Measurements from ENCODE around the gene RTN3.

RTN3 gene

DNA sequence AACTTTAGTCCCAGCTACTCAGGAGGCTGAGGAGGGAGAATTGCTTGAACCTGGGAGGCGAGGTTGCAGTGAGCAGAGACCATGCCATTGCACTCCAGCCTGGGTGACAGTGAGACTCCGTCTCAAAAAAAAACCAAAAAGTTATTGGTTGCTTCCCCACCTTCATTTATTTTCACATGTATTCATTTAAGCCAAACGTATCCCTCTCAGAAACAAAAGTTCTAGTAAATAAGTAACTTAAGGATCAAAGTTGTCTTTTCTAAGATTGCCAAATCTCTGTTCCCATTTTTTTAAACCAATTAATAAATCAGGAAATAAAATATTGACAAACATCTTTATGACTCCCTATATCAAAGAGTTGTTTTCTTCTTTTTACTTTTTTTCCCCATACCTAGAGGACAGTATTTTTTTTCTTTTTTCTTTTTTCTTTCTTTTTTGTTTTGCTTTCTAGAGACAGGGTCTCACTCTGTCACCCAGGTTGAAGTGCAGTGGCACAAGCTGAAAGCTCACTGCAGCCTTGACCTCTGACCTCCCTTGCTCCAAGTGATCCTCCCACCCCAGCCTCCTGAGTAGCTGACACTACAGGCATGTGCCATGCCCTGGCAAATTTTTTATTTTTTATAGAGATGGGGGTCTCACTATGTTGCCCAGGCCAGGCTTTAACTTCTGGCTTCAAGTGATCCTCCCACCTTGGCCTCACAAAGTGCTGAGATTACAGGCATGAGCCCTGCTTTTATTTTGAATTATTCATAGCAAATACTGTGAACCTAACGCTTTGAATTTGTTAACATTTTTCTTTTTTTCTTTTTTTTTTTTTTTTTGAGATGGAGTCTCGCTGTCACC, 75.8 kb downstream of the RTN3 start:
- TF ChIP-seq, protein P1, sequence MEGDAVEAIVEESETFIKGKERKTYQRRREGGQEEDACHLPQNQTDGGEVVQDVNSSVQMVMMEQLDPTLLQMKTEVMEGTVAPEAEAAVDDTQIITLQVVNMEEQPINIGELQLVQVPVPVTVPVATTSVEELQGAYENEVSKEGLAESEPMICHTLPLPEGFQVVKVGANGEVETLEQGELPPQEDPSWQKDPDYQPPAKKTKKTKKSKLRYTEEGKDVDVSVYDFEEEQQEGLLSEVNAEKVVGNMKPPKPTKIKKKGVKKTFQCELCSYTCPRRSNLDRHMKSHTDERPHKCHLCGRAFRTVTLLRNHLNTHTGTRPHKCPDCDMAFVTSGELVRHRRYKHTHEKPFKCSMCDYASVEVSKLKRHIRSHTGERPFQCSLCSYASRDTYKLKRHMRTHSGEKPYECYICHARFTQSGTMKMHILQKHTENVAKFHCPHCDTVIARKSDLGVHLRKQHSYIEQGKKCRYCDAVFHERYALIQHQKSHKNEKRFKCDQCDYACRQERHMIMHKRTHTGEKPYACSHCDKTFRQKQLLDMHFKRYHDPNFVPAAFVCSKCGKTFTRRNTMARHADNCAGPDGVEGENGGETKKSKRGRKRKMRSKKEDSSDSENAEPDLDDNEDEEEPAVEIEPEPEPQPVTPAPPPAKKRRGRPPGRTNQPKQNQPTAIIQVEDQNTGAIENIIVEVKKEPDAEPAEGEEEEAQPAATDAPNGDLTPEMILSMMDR (IDR thresholded peaks at IDR 0.05; ENCODE audit: low read depth, low read length): no peak
- in situ Hi-C loops (cut with HindIII; ENCODE audit: low sequenced_read_pairs): no loop called here
- no peak overlapping the region for H3K4me3 ChIP-seq (ENCODE audit: low read depth, low read length)
- DNase-seq (ENCODE audit: low read depth, low spot score): no peak

DNA sequence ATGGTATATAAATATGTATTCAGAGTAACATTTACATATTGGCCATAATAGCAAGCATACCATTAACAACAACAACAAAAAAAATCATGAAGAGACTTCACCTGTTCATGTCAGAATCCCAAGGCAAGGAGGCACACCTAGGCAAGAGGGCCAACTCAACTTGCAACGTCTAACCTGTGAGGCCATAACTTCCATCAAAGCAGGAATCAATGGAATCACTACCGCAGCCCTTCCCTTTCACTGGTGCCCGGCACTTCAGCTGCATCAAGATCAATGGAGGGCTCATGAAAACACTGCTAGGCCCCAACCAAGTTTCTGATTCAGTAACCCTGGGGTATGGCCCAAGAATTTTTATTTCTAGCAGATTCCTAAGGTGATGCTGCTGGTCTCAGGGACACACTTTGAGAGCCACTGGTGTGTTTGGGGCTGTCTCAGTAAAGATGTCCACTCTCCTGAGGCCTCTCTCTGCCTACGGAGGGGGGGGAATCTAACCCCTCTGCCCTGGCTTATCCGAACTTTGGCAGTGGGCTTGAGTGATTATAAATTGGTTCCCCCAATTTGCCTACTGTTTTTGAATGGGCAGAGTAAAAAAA, 79.3 kb downstream of the RTN3 start:
- H3K4me3 ChIP-seq (ENCODE audit: low read depth, low read length): no peak overlapping the region
- TF ChIP-seq, protein P1 (IDR thresholded peaks at IDR 0.05; ENCODE audit: low read depth, low read length): no peak
- no peak for DNase-seq (ENCODE audit: low read depth, low spot score)
- in situ Hi-C loops (cut with HindIII; ENCODE audit: low sequenced_read_pairs): no loop called here

DNA sequence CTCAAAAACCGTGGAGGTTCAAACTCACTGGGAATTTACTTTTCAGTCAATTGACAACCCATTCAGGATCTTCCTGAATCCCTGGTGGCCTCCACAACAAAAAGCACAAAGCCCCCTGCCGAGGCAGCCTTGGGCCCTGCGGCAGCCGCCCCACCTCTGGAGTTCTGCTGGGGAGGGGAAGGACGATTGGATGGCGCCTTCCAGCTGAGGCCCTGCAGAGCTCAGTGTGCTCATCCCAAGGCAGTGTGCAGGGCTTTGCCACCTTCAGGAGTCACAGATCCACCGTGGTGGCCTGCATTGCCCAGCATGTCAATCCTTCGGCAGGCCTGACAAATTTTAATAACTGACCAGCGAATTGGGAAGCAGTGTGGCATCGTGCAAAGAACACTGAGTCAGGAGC, 79.9 kb downstream of the RTN3 start:
- in situ Hi-C loops (cut with HindIII; ENCODE audit: low sequenced_read_pairs): no loop called here
- TF ChIP-seq, protein P1 (IDR thresholded peaks at IDR 0.05; ENCODE audit: low read depth, low read length): no peak
- no peak for DNase-seq (ENCODE audit: low read depth, low spot score)
- no peak overlapping the region for H3K4me3 ChIP-seq (ENCODE audit: low read depth, low read length)

DNA sequence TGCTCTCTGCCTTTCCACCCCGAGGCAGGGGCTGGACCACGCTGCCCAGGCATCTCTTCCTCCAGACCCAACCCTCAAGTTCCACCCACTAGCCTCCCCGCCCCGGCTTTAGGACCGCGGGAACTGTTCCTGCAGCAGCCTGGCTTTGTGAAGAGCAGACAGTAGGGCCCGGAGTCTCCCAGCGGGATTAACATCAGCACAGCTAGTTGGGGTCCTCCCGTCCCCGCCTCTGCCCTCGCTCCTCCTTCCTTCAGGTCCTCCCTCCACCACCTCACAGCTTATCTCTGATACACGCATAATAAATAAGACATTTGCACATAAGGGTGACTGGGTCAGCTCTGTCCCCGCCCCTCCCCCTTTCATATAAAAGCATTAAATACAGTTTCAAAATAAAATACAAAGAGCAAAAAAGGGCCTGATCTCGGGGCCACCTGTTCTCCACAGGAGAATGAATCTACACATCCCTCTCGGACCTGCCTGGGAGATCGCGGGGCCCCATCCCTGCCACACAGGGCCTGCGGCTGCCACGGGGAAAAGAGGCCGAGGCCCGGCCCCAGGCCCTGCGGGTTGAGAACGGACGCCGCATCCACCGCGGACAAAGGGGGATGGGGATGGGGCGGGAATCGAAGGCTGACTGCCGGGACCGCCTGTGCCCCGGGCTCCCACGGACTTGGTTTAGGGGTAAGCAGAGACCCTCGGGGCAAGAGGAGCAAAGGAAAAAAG, 80.8 kb downstream of the RTN3 start:
- no peak for DNase-seq (ENCODE audit: low read depth, low spot score)
- TF ChIP-seq, protein P1 (IDR thresholded peaks at IDR 0.05; ENCODE audit: low read depth, low read length): no peak
- in situ Hi-C loops (cut with HindIII; ENCODE audit: low sequenced_read_pairs): no loop called here
- peak overlapping the region; percentile 28 for H3K4me3 ChIP-seq (ENCODE audit: low read depth, low read length)

DNA sequence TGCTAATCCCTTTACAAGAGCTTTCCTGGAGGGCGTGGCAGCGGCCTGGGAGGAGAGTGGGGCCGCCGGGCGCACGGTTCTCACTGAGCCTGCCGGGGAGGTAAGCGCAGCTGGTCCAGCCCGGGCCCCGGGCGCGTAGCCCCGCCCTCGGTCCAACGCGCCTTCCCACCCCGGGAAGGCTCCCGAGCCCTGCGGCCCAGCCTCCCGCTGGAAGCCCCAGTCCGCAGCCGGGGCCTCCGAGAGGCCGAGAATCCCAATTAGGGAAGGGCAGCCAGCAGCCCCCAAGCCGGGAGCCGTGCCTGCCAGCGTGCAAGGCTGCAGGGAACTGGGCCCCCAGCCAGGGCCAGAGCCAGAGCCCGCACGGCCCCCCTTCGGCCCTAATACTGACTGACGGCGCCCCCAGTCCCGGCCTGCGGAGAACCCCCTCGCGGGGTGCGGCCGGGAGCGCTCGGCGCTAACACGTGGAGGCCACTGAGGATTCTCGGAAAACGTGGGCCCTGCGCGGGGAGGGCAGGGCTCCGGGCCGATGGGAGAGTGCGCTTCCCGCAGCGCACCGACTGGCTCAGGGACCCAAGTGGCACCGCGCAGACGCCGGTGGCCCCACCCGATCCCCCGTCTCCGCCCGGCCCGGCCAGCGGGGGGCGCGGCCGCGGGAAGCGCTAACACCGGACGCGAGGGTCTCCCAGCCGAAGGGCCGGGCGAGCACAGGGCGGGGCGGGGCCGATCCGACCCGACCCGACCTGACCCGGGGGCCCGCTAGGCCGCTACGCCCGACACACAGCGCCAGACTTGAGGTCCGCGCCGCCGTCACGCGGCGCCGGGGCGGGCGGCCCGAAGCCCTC, 81.6 kb downstream of the RTN3 start:
- peak overlapping the region; percentile 28 for H3K4me3 ChIP-seq (ENCODE audit: low read depth, low read length)
- in situ Hi-C loops (cut with HindIII; ENCODE audit: low sequenced_read_pairs): no loop called here
- TF ChIP-seq, protein P1 (IDR thresholded peaks at IDR 0.05; ENCODE audit: low read depth, low read length): no peak
- DNase-seq (ENCODE audit: low read depth, low spot score): peak; percentile 56
